Effector CD8-positive, alpha-beta T cell (primary cell): Measurements from ENCODE around the gene PKDCC.
"Not testable (repeated sequence)": the region's sequence is repeated elsewhere in the genome, so short reads cannot be mapped to it uniquely, and the experiment has no call there.

Experiments used
- DNase-seq: peaks from one replicate; lab custom pipeline; 2025; lab: John Stamatoyannopoulos, UW

The PKDCC gene

DNA sequence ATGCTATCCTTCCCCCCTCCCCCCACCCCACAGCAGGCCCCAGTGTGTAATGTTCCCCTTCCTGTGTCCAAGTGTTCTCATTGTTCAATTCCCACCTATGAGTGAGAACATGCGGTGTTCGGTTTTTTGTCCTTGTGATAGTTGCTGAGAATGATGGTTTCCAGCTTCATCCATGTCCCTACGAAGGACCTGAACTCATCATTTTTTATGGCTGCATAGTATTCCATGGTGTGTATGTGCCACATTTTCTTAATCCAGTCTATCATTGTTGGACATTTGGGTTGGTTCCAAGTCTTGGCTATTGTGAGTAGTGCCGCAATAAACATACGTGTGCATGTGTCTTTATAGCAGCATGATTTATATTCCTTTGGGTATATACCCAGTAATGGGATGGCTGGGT, 17.9 kb downstream of the PKDCC start:
- not testable (repeated sequence) for DNase-seq

DNA sequence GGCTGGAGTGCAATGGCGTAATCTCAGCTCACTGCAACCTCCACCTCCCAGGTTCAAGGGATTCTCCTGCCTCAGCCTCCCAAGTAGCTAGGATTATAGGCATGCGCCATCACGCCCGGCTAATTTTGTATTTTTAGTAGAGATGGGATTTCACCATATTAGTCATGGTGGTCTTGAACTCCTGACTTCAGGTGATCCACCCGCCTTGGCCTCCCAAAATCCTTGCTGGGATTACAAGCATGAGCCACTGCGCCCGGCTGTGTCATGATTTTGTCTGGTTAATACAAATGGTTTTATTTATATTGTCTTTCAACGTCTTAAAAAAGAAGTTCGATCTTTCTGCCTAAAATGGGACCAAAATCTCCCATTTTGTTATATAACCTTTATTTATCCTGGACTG, 19.2 kb downstream of the PKDCC start:
- DNase-seq = not testable (repeated sequence)

DNA sequence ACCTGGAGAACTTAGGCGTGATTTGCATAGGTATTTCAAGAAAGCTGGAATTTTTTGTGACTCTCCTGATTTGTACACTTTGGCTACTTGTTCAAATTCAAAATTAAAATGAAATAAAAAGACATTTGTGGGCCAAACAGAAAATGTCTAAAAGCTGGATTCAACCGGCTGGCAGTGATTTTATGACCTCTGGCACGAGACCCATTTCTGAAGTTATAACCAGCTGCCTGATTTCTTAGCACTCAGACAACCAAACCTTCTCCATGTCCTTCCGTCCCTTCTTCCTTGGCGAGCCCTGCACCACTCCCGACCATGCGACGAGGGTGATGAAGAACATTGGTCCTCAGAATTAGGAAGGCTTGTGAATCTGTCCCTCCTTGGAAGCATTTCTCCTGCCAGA, 19.7 kb downstream of the PKDCC start:
- no peak for DNase-seq

DNA sequence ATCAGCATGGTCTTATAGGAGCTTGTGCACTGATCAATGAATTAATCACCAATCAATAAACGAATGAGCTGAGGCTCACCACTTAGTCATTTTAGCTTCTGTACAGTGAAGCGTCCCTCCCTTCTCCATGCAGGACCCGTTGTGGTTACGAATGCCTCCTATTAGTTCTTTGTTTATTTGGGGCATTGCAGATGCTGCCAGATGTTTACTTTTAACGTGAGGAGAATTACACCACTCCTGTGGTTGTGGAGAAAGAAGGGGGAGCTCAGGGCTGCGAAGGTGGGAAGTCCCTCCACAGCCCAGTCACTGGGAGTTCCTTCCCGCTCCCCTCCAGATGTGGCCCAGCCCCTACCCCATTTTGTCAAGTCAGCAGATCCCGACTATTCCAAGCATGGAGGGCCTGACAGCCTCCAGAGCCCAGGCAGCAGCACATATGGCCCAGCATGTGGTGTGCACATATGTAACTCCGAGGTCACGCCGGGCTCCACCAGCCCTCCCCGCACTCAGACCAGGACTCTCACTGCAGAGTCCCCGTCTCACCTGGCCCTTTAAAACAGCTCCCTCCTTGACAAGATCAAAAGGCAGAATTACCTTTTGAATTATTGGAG, 20.9 kb downstream of the PKDCC start:
- no peak for DNase-seq

DNA sequence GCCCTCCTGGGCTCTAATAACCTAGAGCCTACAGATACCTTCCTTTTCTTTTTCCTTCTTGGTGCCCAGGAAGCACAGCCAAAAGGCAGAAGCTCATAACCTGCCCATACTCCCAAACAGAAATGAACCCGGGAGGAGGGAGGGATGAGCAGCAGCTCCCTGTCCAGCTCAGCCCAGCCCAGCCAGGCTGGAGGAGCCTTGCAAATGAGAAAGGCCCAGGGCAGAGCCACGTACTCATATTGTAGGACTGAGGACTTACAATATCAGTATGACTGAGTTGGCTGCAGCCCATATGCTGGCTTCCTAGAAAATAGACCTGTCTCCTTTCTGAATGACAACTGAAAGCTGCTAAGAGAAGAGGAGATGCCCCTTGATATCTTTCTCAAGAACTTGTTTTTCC, 21.7 kb downstream of the PKDCC start:
- no peak for DNase-seq

- no peak for DNase-seq
These were observed 24.0 kb downstream of the PKDCC start for GRCh38 chr2:42071791-42072190.

DNA sequence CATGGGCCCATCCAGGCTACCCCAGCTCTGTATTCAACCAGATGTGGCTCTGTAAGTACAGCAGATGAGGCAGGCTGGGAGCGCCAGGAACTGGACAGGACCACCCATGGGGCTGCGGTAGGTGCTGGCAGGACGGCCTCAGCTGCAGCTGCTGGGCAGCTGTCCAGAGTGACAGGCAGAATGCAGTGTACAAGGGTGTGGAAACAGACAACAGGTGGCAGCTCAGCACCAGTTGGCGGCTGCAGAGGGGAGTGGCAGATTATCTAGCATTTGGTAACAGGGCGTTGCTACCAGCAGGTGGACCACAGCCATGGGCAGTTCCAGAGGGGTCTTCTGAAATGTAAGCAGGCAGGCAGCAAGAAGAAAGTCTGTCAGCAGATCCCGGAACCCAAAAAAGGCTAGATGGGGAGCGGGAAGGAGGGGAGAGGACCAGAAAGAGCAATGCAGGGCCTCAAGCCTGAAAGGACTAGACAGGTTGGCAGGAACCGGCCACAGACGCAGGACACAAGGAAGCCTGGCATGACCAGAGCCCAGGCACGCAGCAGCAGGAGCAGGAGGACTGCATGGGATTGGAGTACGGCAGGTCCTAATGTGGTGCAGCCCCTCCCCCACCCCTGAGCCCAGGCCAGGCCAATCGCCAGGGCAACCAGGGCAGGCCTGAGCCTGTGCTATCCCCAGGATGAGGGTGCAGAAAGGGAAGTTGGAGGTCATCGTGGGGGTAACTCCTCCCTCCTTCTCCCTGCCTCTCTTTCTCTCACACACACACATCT, 24.7 kb downstream of the PKDCC start:
- no peak for DNase-seq

GRCh38 chr2:42073739-42074503, 26.1 kb downstream of the PKDCC start:
- no peak for DNase-seq

DNA sequence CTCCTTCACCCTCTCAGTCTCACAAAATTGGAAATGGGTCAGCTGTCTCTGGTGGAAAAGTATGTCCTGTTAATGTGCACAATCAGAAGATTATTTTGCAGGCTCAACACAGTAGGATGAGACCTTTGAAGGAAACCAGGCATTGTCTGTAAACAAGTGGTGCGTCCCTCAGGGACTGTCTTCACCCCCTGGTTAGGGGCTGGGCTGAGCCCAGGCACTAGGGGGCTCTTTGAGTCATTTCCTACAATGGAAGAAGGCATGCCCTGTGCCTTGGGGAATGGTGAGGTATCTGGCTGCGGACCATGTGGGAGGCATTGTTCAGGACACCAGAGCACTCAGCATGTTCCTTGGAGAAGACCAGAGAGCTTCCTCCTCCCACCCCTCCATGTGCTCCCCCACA, 26.8 kb downstream of the PKDCC start:
- no peak for DNase-seq

DNA sequence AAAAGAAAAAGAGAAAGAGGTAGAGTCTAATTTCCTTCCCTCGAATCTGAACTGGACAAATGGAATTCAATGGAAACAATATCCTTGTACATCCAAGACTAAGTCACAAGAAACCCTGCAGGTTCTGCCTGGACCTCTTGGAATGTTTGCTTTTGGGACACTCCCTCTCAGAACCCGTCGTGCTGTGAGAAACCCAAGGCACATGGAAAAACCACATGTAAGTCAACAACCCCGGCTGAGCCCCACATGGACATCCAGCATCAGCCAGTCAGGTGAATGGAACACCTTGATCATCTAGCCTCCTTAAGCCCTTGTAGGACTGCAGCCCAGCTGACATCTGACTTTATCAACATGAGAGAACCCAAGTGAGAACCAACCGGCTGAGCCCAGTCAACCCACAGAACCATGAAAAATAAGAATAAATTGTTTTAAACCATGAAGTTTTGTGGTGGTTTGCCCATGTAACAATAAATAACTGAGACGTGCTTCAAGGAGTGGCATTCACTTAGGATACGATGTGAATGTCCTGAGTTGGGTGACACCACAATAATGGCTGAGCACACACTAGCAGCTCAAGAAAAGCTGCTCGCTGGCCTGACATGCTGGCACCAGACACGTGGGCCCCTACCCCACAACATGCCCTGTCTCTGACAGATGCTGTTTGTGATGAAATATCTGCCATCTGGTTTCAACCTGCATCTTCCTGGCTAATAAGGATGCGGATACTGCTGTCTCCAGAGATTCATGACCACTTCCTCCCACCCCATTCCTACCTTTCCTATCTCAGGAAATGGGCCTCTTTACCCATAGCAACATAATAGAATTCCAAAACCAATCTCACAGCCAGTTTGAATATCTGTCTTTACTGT, 28.8 kb downstream of the PKDCC start:
- no peak for DNase-seq

- no peak for DNase-seq
These were observed 29.5 kb downstream of the PKDCC start for GRCh38 chr2:42077343-42077742.

GRCh38 chr2:42079737-42080287, 32.0 kb downstream of the PKDCC start:
- DNase-seq = no peak

DNA sequence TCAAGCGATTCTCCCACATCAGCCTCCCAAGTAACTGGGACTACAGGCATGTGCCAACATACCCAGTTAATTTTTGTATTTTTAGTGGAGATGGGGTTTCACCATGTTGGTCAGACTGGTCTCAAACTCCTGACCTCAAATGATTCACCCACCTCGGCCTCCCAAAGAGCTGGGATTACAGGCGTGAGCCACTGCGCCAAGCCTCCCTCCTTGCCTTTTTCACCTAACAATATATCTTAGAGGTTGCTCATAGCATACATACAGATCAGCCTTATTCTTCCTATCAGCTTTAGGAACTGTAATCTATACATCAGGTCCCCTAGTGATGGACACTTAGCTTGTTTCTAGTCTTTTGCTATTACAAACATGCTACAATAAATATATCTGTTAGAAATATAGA, 33.3 kb downstream of the PKDCC start:
- DNase-seq = not testable (repeated sequence)

GRCh38 chr2:42082016-42082415, 34.2 kb downstream of the PKDCC start:
- no peak for DNase-seq

DNA sequence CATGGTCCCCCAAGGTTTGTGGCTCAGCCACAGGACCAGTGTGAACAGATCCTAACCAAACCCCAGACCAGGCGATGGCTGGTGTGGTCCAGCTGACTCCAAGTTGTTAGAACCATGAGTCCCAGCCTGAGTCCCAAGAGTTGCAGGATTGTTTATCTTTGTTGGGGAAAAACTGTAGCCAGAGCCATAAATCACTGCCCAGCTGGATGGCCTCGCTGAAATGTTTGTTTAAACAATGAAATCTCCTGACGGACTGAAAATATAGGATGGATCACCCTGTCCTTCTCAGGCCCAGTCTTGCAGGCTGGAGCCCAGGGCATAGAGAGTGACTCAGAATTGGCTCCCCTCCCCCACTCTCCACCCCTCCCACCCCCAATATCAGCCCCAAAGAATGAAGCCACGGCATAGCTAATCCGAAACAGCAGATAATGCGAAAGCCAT, 36.4 kb downstream of the PKDCC start:
- no peak for DNase-seq

- DNase-seq = not testable (repeated sequence)
These were observed 37.2 kb downstream of the PKDCC start for GRCh38 chr2:42085070-42085469.

DNA sequence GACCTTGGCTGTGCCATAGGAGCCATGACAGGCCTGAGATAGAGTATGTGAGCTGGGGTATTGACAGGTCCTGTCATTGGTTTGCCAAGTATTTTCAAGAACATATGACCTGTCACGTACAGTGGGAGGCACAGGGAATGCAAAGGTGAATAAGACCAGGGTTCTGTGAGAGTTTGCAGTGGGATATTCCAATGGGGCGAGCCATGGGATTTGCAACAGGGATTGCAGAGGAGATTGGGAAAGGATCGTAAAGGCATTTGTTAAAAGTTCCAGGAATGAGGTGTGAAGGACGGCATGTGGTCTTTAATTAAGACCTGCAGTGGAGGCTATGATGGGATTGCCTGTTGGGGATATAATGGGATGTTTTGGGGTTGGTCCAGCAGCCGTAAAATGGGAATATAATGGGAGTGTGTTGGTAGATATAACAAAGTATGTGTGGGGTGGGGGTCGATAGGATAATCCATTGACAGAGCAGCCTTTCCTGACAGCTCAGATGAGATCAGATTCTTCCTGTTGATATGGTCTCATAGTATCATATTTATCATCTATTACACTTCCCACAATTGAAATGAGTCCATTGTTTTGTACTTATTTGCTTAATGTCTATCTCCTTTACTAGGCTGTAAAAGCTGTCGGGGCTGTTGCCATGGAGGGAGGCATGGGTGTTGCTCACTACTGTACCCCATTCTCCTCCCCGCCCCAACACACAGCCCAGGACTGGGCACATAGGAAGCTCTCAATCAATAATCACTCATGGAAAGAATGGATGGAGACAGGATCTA, 38.1 kb downstream of the PKDCC start:
- no peak for DNase-seq

- no peak for DNase-seq
These were observed 38.7 kb downstream of the PKDCC start for GRCh38 chr2:42086500-42086953.

DNA sequence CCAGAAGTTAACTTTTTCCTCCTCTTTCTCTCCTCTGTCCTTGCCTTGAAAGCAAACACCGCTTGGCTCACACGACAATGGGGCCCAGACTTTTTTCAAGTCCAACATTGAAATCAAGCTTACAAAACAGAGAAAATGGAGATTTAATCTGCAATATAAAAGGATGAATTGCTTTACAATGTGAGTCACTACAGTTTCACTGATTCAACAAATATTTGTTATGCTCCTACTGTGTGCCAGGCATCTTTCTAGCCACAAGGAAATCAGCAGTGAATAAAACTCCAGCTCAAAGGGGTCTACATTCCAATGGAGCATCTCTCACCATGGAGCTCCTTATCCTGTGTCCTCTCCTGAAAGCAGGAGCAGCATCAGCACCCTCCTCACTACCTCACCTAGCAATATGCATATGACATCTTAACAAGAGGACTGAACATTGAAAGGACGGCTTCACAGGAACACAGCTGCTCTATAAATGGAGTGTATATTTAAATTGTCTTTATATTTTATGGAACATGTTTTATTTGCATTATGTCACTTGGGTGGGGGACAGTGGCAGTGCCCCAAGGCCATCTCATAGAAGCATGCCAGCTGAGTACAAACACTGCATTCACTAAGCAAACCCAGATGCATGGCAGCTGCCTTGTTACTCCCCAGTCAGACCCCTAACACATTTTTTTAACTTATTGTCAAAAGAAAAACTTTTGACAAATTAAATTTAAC, 39.5 kb downstream of the PKDCC start:
- no peak for DNase-seq

DNA sequence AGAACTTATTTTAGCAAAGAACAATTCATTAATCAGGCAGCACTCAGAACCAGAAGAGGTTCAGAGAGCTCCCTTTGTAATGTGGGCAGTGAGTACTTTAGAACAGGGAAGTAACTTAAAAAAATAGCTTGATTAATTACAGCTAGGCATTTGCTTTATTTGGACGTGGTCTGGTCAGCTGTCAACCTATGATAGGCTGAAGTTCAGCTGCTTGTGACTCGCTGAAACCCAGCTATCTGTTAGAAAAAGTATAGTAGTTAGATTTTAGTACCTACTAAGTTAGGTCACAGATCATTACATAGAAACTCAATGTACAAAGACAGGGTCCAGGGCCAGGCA, 40.0 kb downstream of the PKDCC start:
- DNase-seq = no peak
